H9 (cell line): ENCODE results near the gene SMTNL2. TPM values are rescaled to one million over a fixed set of nuclear protein-coding genes. Genes with fewer than 3 reads are reported as not detected.

Source experiments
- DNase-seq: peaks from one replicate; pipeline ENCODE4 v3.0.0-alpha.2; 2017
- H2AFZ ChIP-seq: one replicate; pipeline ENCODE4 v1.6.1; 2013; ENCODE audit warnings: mild to moderate bottlenecking, low read length, control low read depth, moderate library complexity
- H2AK5ac ChIP-seq: 2 replicates; pipeline ENCODE4 v1.6.1; 2013; ENCODE audit warnings: low read length, control low read depth, mixed read lengths; ENCODE audit not compliant: insufficient read length
- H2BK120ac ChIP-seq: one replicate; pipeline ENCODE4 v1.6.1; 2013; ENCODE audit warnings: low read depth, mild to moderate bottlenecking, low read length, control low read depth, inconsistent platforms; ENCODE audit not compliant: poor library complexity, severe bottlenecking
- H2BK12ac ChIP-seq: 2 replicates; pipeline ENCODE4 v1.6.1; 2013; ENCODE audit warnings: low read length, control low read depth, mixed read lengths, low read depth; ENCODE audit not compliant: insufficient read length
- H2BK15ac ChIP-seq: 2 replicates; pipeline ENCODE4 v1.6.1; 2013; ENCODE audit warnings: low read depth, low read length, control low read depth
- H2BK20ac ChIP-seq: one replicate; pipeline ENCODE4 v1.6.1; 2013; ENCODE audit warnings: low read depth, mild to moderate bottlenecking, low read length, control low read depth, inconsistent platforms; ENCODE audit not compliant: poor library complexity, severe bottlenecking
- H2BK5ac ChIP-seq: 2 replicates; pipeline ENCODE4 v1.6.1; 2013; ENCODE audit warnings: low read length, control low read depth, mixed read lengths; ENCODE audit not compliant: insufficient read length
- H3K14ac ChIP-seq: 2 replicates; pipeline ENCODE4 v1.6.1; 2013; ENCODE audit warnings: low read length, control low read depth; ENCODE audit not compliant: insufficient read depth
- H3K18ac ChIP-seq: 2 replicates; pipeline ENCODE4 v1.6.1; 2013; ENCODE audit warnings: low read depth, mild to moderate bottlenecking, mixed read lengths, low read length, control low read depth; ENCODE audit not compliant: insufficient read length
- H3K23ac ChIP-seq: 2 replicates; pipeline ENCODE4 v1.6.1; 2013; ENCODE audit warnings: low read length, control low read depth, mixed read lengths, low read depth; ENCODE audit not compliant: insufficient read length
- H3K23me2 ChIP-seq: 2 replicates; pipeline ENCODE4 v1.6.1; 2013; ENCODE audit warnings: low read depth, mild to moderate bottlenecking, mixed read lengths, low read length, control low read depth; ENCODE audit not compliant: insufficient read length, poor library complexity, severe bottlenecking
- H3K27ac ChIP-seq: 2 replicates; pipeline ENCODE4 v1.5.1; 2013; ENCODE audit warnings: low read length, control low read depth, mixed read lengths, low read depth; ENCODE audit not compliant: insufficient read length
- H3K27me3 ChIP-seq: 2 replicates; pipeline ENCODE4 v1.6.1; 2013; ENCODE audit warnings: low read length, control low read depth, inconsistent platforms; ENCODE audit not compliant: insufficient read depth
- H3K4ac ChIP-seq: 2 replicates; pipeline ENCODE4 v1.6.1; 2013; ENCODE audit warnings: low read depth, mild to moderate bottlenecking, control low read depth, inconsistent platforms, low read length, moderate library complexity
- H3K4me1 ChIP-seq: 2 replicates; pipeline ENCODE4 v1.6.1; 2013; ENCODE audit warnings: low read length, control low read depth, inconsistent platforms; ENCODE audit not compliant: insufficient read depth
- H3K4me2 ChIP-seq: 2 replicates; pipeline ENCODE4 v1.6.1; 2013; ENCODE audit warnings: low read length, control low read depth, mixed read lengths; ENCODE audit not compliant: insufficient read length, insufficient read depth
- H3K56ac ChIP-seq: 2 replicates; pipeline ENCODE4 v1.6.1; 2013; ENCODE audit warnings: low read depth, mild to moderate bottlenecking, mixed read lengths, low read length, control low read depth; ENCODE audit not compliant: insufficient read length
- H3K79me1 ChIP-seq: 2 replicates; pipeline ENCODE4 v1.6.1; 2013; ENCODE audit warnings: low read depth, mild to moderate bottlenecking, moderate library complexity, low read length, control low read depth, inconsistent platforms; ENCODE audit not compliant: insufficient read depth, poor library complexity, severe bottlenecking
- H3K79me2 ChIP-seq: 2 replicates; pipeline ENCODE4 v1.6.1; 2013; ENCODE audit warnings: low read length, control low read depth, inconsistent platforms; ENCODE audit not compliant: insufficient read depth
- H3K9ac ChIP-seq: 2 replicates; pipeline ENCODE4 v1.6.1; 2013; ENCODE audit warnings: low read length, control low read depth, mixed read lengths; ENCODE audit not compliant: insufficient read length; ENCODE audit errors: extremely low read depth
- H3K9me3 ChIP-seq: one replicate; pipeline ENCODE4 v1.6.1; 2013; ENCODE audit warnings: low read depth, low read length, inconsistent platforms; ENCODE audit not compliant: control insufficient read depth
- H3T11ph ChIP-seq: one replicate; pipeline ENCODE4 v1.6.1; 2013; ENCODE audit warnings: mild to moderate bottlenecking, low read length, control low read depth, inconsistent platforms
- H4K20me1 ChIP-seq: one replicate; pipeline ENCODE4 v1.6.1; 2013; ENCODE audit not compliant: control insufficient read depth, insufficient read length, insufficient read depth
- H4K5ac ChIP-seq: 2 replicates; pipeline ENCODE4 v1.6.1; 2013; ENCODE audit warnings: low read depth, mild to moderate bottlenecking, mixed read lengths, low read length, control low read depth; ENCODE audit not compliant: insufficient read length
- H4K8ac ChIP-seq: replicated peaks from 2 replicates; pipeline ENCODE4 v1.6.1; 2013; ENCODE audit warnings: low read length, control low read depth, mixed read lengths, low read depth; ENCODE audit not compliant: insufficient read length
- H4K91ac ChIP-seq: 2 replicates; pipeline ENCODE4 v1.6.1; 2013; ENCODE audit warnings: low read depth, mild to moderate bottlenecking, moderate library complexity, mixed read lengths, low read length, control low read depth; ENCODE audit not compliant: insufficient read length
- H3K27ac Mint-ChIP-seq, 3 experiments: 2 replicates in 2 of 3; 3 replicates in 1 of 3; pipeline ENCODE4 v1.8.0; 2020 to 2021; ENCODE audit warnings: mixed read lengths in 3 of 3, mild to moderate bottlenecking in 1 of 3, moderate library complexity in 1 of 3
- H3K27me3 Mint-ChIP-seq: 2 replicates; pipeline ENCODE4 v1.8.0; 2021; ENCODE audit warnings: low read depth, mild to moderate bottlenecking, moderate library complexity, mixed read lengths
- H3K36me3 Mint-ChIP-seq, 3 experiments: 2 replicates in 2 of 3; 3 replicates in 1 of 3; pipeline ENCODE4 v1.8.0; 2020 to 2021; ENCODE audit warnings: low read depth in 3 of 3, mixed read lengths in 3 of 3; ENCODE audit not compliant: insufficient read depth in 1 of 3
- H3K4me1 Mint-ChIP-seq, 2 experiments: 2 replicates each; pipeline ENCODE4 v1.8.0; 2020; ENCODE audit warnings: mixed read lengths in 2 of 2
- H3K4me3 Mint-ChIP-seq, 2 experiments: 2 replicates in 1 of 2; 3 replicates in 1 of 2; pipeline ENCODE4 v1.8.0; 2020 to 2021; ENCODE audit warnings: mild to moderate bottlenecking in 2 of 2, mixed read lengths in 2 of 2, moderate library complexity in 1 of 2
- H3K9me3 Mint-ChIP-seq, 2 experiments: 2 replicates in 1 of 2; 3 replicates in 1 of 2; pipeline ENCODE4 v1.8.0; 2020; ENCODE audit warnings: mild to moderate bottlenecking in 2 of 2, mixed read lengths in 2 of 2, moderate library complexity in 1 of 2
- WGBS: extraction: QIAGEN DNeasy Blood & Tissue Kit; methylation state at CpG from one replicate; pipeline ENCODE4 v1.1.7; 2013; ENCODE audit warnings: missing lambda C conversion rate, low lambda C conversion rate, mixed read lengths; ENCODE audit not compliant: insufficient read length; ENCODE audit errors: extremely low coverage; 5-methylcytosine and 5-hydroxymethylcytosine counted together
- total RNA-seq: library from RNA; stranded (reverse); gene quantifications from 2 replicates; pipeline ENCODE4 v1.2.1, GENCODE V29; 2021
- TF ChIP-seq, protein P1 (sequence below): fragments of 200-600 bp; sonication (generic); conservative IDR thresholded peaks from 3 replicates; pipeline ENCODE4 v1.8.0; 2021; ENCODE audit warnings: antibody characterized with exemption, mild to moderate bottlenecking

SMTNL2 gene
- total RNA-seq, 1 experiment from 2014 or later, result 0.77 TPM

DNA sequence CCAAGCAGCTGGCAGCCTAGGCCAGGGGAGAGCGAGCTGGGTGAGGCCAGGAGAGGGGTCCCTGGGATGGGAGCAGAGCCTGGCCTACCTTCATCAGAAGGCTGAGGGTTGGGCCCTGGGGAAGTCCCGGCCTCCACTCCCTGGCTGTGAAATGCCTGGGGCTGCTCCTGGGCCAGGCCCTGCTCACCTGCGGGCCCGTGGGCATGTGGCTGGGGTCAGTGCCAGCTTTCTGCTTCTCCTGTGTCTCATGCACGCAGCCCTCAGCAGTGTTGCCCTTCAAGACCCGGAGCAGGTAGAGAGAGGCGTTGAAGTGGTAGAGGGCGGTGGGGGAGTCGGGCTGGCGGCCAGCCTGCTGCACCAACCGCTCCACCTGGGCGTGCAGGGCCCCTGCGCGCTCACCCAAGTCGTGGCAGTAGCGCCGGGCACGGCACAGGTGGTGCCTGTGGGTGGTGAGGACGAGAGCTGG, 41.6 kb upstream of the SMTNL2 start:
- Histone ChIP-seq H3K23ac (no peak overlapping the region), H3K4me1 (no peaks in the 10 kb centered on the region), H3T11ph (no peak overlapping the region), H3K9ac (no peak overlapping the region), H2BK15ac (no peak overlapping the region), H2AFZ (no peak overlapping the region), H3K23me2 (no peaks in the 10 kb centered on the region), H2BK120ac (no peak overlapping the region), H4K5ac (no peak overlapping the region), H4K20me1 (peaks cover 2% of the 10 kb centered on the region), H3K18ac (no peak overlapping the region), H2BK20ac (no peak overlapping the region), H3K9me3 (no peaks in the 10 kb centered on the region), H3K4ac (no peak overlapping the region), H2BK12ac (no peak overlapping the region), H3K27ac (no peak overlapping the region), H3K79me2 (no peaks in the 10 kb centered on the region), H2AK5ac (no peak overlapping the region), H3K14ac (no peak overlapping the region), H3K4me2 (no peak overlapping the region), H3K79me1 (no peaks in the 10 kb centered on the region), H2BK5ac (no peak overlapping the region), H3K27me3 (no peaks in the 10 kb centered on the region), H4K8ac (no peak overlapping the region), H4K91ac (no peak overlapping the region), H3K56ac (no peak overlapping the region)
- no peak overlapping the region for H3K4me3 Mint-ChIP-seq
- DNase-seq, result no peak
- TF ChIP-seq, protein P1, sequence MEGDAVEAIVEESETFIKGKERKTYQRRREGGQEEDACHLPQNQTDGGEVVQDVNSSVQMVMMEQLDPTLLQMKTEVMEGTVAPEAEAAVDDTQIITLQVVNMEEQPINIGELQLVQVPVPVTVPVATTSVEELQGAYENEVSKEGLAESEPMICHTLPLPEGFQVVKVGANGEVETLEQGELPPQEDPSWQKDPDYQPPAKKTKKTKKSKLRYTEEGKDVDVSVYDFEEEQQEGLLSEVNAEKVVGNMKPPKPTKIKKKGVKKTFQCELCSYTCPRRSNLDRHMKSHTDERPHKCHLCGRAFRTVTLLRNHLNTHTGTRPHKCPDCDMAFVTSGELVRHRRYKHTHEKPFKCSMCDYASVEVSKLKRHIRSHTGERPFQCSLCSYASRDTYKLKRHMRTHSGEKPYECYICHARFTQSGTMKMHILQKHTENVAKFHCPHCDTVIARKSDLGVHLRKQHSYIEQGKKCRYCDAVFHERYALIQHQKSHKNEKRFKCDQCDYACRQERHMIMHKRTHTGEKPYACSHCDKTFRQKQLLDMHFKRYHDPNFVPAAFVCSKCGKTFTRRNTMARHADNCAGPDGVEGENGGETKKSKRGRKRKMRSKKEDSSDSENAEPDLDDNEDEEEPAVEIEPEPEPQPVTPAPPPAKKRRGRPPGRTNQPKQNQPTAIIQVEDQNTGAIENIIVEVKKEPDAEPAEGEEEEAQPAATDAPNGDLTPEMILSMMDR, result no peak
- WGBS, result no CpG with 5 or more reads among the region's 19 CpGs
- H3K9me3 Mint-ChIP-seq, result no peaks in the 10 kb centered on the region
- H3K4me1 Mint-ChIP-seq, result no peaks in the 10 kb centered on the region
- H3K27ac Mint-ChIP-seq, result no peak overlapping the region
- H3K36me3 Mint-ChIP-seq, result peaks cover 33 to 83% (median 59%) of the 10 kb centered on the region in 3 experiments
- H3K27me3 Mint-ChIP-seq, result no peaks in the 10 kb centered on the region; the same call in 1 of the 2 replicates
